GM21526 (cell line): ENCODE data around the gene TSR1.

Experiments
- ATAC-seq: cut with Tn5 transposase; IDR thresholded peaks from one replicate; pipeline ENCODE4 v1.9.1; 2021; ENCODE audit warnings: moderate library complexity; ENCODE audit not compliant: unreplicated experiment, low FRiP score

TSR1 gene

GRCh38 chr17:2292100-2292499 is 44.2 kb downstream of the TSR1 start:
- ATAC-seq: no peak

DNA sequence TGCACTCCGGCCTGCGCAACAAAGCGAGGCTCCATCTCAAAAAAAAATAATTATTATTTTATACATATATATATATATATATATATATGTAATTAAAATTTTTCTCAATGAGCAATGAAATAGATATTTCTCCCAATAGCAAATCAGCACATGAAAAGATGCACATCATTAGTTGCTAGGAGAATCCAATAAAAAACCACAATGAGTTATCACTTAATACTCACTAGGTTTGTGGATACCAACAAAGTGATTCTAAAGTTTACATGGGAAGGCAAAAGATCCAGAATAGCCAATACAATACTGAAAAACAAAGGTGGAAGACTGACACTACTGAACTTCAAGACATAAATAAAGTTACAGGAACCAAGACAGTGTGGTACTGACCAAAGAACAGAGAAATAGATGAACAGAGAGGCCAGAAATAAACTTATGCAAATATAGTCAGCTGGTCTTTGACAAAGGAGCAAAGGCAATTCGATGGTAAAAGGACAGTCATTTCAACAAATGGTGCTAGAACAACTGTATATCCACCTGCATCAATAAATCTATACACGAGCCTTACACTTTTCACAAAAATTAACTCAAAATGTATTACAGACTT is 46.3 kb downstream of the TSR1 start:
- ATAC-seq: no peak

GRCh38 chr17:2283302-2283701 is 53.0 kb downstream of the TSR1 start:
- ATAC-seq: no peak

- ATAC-seq: no peak
Measured at GRCh38 chr17:2282297-2282873, 53.9 kb downstream of the TSR1 start.

GRCh38 chr17:2279707-2280106 is 56.5 kb downstream of the TSR1 start:
- ATAC-seq: no peak

GRCh38 chr17:2277429-2278170 is 58.7 kb downstream of the TSR1 start:
- ATAC-seq: no peak

GRCh38 chr17:2275722-2276121 is 60.5 kb downstream of the TSR1 start:
- no peak for ATAC-seq

DNA sequence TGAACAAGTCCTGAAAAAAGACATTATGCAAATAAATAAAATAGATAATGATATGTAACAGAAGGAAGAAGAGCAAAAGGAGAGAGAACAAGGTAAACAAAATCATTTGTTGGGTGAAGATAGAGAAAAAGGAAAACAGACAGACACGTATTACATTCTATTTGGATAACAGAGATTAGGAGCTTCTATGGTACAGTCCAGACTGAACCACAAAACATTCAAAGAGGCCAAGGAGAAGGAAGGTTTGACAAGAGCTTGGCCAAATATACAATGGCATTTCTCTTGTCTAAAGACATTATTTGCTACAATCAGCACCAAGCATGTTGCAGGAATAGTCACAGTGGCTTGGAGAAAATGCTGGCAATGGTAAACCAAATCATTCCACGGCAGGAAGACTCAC is 61.8 kb downstream of the TSR1 start:
- no peak for ATAC-seq
